NCI-H69 (cell line): ENCODE measurements around the gene MYH8.

Experiments used
- DNase-seq: peaks from one replicate; lab custom pipeline; 2025; lab: John Stamatoyannopoulos, UW

The MYH8 gene

GRCh38 chr17:10421900-10422542, at the start of gene MYH8:
Gene MYH8 (minus strand): TSS chr17:10421950. CDS start chr17:10420227, 1,723 bp downstream.
- DNase-seq = no peak

DNA sequence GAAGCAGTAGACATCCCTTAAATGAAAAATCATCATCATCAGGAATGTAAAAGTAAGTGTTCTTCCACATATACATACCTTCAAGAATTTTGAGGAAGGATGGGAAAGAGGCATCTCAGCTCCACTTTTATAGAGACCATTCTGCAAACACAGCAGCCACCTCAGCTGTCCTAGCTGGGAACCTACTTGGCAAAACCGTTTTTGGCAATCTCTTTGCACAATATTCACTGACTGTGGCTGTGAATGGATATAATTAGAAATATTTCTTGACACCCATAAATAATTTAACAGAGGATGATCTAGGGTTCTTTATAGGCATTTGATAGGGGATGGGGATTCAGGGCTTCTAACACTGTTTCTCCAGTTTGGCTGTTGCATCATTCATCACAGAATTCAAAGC, 47.7 kb upstream of the MYH8 start, which contains the start of gene MYH4:
TSS of gene MYH4 (minus strand) at position 101 of the 400 bp plus-strand sequence. CDS start 2,814 bp downstream, outside the sequence.
- DNase-seq = no peak

- no peak for DNase-seq
These were observed 41.7 kb upstream of the MYH8 start for GRCh38 chr17:10463402-10463801.

DNA sequence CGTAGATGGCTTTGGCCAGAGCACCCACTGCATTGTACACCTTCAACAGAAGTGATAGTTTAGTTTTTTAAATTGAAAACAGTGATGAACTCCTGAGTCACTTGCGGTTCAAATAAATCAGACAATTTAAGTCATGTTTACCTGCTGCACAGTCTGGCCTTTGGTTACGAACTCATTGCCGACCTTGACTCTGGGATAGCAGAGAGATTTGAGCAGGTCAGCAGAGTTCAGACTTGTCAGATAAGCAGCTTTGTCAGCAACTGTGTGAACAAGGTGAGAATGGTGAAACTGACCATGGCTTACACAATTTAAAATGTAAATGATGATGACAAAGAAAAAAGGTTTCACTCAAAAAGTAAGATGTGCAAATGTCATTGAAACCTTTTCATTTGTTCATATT, 38.3 kb upstream of the MYH8 start:
- no peak for DNase-seq

- no peak for DNase-seq
These were observed 37.0 kb upstream of the MYH8 start for GRCh38 chr17:10458701-10459100.

- DNase-seq = no peak
These were observed 36.2 kb upstream of the MYH8 start for GRCh38 chr17:10457952-10458351.

DNA sequence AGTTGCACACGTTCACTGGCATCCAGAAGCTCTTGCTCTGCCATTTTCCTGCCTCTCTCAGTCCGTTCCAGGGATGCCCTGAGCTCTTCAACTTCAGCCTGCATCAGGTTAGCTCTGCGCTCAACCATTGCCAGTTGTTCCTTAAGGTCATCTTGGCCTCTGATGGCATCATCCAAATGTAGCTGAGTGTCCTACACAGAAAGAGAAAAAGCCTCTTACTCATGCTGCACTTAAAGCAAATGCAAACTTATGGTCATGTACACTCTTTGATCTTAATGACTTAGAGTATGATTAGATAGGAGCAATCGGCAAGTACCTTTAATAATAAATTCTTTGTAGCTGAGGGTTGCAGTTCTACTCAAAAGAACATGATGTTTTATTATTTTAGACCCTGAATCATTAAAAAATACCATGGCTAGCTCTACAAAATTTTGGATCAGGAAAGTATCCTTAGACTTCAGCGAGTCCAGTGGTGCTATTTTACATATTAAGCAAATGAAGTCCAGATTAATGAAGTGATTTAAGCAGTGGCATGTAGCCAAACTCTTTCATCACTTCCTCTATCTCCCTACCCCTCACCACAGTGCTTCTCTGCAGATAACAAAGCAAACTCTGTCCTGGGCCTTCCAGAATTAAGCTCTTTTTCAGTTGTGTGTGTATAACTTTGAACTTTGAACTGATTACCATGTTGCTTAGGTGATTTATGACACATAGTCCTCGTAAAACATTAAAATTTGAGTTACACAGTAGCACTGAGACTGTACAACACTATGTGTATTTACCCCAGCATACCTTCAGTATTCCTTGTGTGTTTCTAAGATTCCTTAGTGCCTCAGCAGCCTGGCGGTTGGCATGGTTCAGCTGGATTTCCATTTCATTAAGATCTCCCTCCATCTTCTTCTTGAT, 25.5 kb upstream of the MYH8 start:
- DNase-seq = no peak

- DNase-seq = no peak
These were observed 18.1 kb upstream of the MYH8 start for GRCh38 chr17:10439816-10440215.

GRCh38 chr17:10435096-10435495, 13.3 kb upstream of the MYH8 start:
- no peak for DNase-seq

GRCh38 chr17:10429421-10430045, 7.8 kb upstream of the MYH8 start:
- no peak for DNase-seq

DNA sequence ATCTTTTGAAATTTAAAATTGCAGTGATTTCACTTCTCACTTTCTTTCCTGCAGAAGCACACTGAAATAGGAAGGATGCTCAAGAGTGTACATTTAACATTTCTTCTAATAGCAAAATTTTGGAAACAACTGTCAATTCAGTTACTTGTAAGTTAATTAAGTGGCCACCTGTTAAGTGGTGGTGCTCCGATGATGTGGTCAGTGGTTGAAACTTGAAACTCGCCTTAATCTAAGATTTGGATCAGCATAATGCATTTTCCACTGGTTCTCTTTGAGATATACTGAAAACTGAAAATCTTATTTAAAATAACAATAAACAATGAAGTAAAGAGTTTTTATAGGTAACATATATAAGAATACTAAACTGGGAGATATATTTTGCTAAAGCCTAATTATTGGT, 7.0 kb upstream of the MYH8 start:
- no peak for DNase-seq

DNA sequence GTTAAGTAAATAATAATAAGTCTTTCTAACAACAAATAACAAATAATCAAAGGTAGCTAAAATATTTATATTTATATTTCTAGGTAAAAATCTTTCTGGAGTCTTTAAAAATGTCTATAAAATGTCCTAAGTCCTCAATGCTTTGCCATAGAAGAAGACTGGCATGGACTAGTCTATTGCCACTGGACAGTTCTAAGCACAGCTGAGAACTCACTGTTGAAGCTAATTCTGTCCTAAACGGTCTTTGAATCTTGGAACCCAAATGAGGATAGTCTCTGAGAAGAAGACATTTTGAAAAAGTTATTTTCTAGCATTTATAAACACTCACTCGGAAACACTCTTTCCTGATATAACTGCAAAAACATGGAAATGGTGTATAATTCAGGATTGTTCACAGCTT, 539 bp downstream of the MYH8 start:
- DNase-seq = no peak

DNA sequence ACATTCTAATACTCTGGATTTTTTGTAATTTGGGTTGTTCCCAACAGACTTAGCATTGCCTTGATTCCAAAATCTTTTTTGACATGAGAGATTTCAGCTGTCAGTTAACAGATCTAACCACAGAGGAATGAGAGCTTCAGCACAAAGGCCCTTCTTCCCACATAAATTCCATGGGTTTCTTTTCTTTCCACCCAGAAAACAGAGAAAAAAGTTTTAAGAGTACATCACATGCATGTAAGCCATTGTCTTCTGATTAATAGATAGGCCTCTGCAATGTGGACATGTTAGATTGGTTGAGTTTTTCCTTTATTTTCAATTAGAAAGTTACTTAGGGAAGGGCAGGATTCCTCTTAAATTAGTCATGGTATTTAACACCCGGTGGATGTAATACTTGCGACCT, 939 bp downstream of the MYH8 start:
- no peak for DNase-seq

DNA sequence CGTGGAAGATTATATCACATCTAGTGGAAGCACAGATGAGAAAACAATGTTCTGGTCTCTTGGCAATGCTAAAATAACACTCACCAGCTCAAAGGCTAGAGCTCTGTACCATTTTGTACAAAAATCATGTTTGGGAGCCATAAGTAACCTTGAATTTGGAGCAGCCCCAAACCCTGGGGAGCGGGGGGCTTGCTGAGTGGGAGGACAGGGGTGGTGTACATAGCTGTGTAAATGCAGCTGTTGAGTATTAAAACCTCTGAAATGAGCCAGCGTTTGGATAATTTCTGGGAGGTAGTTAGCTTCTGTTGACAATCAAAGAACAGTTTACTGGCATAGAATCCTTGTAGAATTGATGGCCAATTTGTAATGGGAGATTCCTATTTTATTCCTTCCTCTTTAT, 4.3 kb downstream of the MYH8 start:
- DNase-seq = no peak

- no peak for DNase-seq
These were observed 6.6 kb downstream of the MYH8 start for GRCh38 chr17:10415161-10415560.

GRCh38 chr17:10403589-10403988, 18.2 kb downstream of the MYH8 start:
- DNase-seq = no peak

GRCh38 chr17:10398352-10398751, 23.4 kb downstream of the MYH8 start:
- DNase-seq = no peak

DNA sequence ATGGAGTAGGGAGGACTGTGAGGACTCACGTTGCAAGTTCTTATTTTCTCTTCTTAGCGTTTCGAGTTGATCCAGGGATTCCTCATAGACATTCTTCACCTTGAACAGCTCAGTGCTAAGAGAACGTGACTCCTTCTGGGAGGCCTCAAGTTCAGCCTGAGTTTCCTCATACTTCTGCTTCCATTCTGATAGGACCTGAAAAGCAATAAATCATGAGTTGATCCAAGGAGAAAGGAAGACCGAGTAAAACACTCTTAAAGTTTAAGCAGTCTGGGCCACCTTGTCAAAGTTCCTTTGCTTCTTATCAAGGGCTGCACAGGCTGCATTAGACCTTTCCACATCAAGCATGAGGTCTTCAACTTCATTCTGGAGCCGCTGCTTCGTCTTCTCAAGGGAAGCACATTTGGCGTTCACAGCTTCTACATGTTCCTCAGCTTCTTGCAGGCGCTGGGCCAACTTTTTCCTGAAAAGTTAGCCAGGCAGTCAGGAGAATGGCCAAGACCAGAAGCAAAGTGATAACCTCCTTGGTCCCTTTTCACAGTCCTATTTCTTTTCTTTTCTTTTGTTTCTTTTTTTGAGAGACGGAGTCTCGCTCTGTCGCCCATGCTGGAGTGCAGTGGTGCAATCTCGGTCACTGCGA, 25.1 kb downstream of the MYH8 start:
- DNase-seq = no peak

DNA sequence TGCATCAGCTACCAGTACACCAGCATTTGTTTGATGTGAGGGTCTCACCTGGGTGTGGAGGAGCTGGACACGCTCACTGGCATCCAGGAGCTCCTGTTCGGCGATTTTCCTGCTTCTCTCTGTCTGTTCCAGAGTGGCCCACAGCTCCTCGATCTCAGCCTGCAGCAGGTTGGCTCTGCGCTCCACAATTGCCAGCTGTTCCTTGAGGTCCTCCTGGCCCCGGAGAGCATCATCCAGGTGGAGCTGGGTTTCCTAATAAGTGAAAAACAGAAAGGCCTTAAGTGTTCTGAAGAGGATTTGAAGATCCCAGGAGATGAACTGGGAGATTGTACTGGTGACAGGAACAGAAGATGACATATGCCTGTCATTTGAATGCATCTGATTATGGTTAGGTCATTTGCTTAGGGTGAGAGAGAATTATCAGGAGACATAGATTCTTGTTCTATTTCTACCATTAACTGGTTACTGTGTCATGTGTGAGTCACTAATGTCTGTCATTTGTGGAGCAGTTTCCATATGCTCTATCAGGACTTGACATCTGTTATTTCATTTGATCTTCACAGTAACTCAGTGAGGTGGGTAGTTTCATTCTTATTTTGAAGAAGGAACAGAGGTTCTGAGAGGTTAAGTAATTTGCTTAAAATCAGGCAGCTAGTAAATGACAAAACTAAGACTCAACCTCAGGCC, 27.4 kb downstream of the MYH8 start:
- DNase-seq = no peak

- no peak for DNase-seq
These were observed 28.9 kb downstream of the MYH8 start for GRCh38 chr17:10392880-10393279.

DNA sequence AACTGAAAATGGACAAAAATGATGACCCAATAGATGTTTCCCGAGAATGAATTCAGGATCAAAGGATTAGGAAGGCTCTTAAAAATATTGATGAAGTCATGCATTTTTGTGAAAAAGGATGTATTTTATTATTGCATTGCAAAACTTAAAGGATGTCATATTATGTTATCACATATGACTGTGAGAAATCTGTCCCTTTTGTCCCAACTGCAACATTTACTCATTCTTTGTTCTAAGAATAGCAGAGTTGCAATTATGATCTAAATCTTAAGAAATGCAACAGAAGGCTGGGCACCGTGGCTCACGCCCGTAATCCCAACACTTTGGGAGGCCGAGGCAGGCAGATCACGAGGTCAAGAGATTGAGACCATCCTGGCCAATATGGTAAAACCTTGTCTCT, 35.9 kb downstream of the MYH8 start:
- no peak for DNase-seq

DNA sequence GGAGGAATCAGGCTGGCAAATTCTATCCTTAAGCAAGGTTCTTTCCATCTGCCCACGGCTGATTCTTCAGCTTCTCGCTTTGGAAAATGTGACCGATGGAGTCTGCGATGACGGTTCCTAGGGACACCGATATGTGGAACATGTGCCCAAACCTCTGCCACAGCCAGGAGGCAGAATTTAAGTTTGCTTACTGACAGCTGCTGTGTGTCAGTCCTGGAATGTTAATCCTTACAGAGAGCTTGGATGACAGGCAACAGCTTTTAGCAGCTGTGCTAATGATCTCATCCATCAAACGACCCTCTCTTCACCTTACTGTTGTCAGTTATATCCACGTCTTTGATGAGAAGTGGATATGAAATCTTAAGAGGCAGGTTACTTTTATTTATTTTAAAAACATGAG, 37.6 kb downstream of the MYH8 start:
- DNase-seq = no peak
